Liver (tissue), 3 donors: ENCODE results near the gene C2CD5.
"Not testable (repeated sequence)": the region's sequence is repeated elsewhere in the genome, so short reads cannot be mapped to it uniquely, and the experiment has no call there.

Experiments
- ATF3 ChIP-seq: IDR thresholded peaks from 2 replicates; pipeline ENCODE4 v1.6.1; 2016; ENCODE audit warnings: antibody characterized with exemption
- CTCF ChIP-seq: fragments of 150-350 bp; IDR thresholded peaks from 2 replicates; pipeline ENCODE4 v1.5.1; 2017; ENCODE audit warnings: improper control_type of control experiment, low read depth, low read length; ENCODE audit not compliant: missing input control
- TAF1 ChIP-seq: conservative IDR thresholded peaks from 2 replicates; pipeline ENCODE4 v1.6.1; 2016; ENCODE audit warnings: antibody characterized with exemption, mild to moderate bottlenecking
- donor health status: healthy.
- donor health status: healthy.

- TF ChIP-seq CTCF, ATF3, TAF1: not testable (repeated sequence)
These were observed 10.4 kb upstream of the C2CD5 start for GRCh38 chr12:22554750-22555149.
